G401.6 (cell line): ENCODE results near the gene THAP7.
"Not testable (repeated sequence)": the region's sequence is repeated elsewhere in the genome, so short reads cannot be mapped to it uniquely, and the experiment has no call there.

Experiments
- FAIRE-seq: peaks from 2 replicates; lab custom pipeline; 2012; peaks lifted over from hg19 to GRCh38; lab: Jason Lieb, UNC

Gene THAP7

GRCh38 chr22:20978419-20978818 is 23.5 kb downstream of the THAP7 start:
- FAIRE-seq: no peak

GRCh38 chr22:20977516-20978170 is 24.3 kb downstream of the THAP7 start:
- FAIRE-seq: no peak

GRCh38 chr22:20977019-20977418 is 24.9 kb downstream of the THAP7 start:
- FAIRE-seq: no peak

- FAIRE-seq: no peak
These were observed 25.5 kb downstream of the THAP7 start for GRCh38 chr22:20976291-20976877.

GRCh38 chr22:20975541-20976290 is 26.2 kb downstream of the THAP7 start:
- FAIRE-seq: no peak

- no peak for FAIRE-seq
These were observed 27.5 kb downstream of the THAP7 start for GRCh38 chr22:20974336-20974955.

GRCh38 chr22:20973634-20974286 is 28.2 kb downstream of the THAP7 start:
- no peak for FAIRE-seq

- no peak for FAIRE-seq
These were observed 28.9 kb downstream of the THAP7 start for GRCh38 chr22:20972933-20973577.

GRCh38 chr22:20972014-20972694 is 29.8 kb downstream of the THAP7 start:
- FAIRE-seq: not testable (repeated sequence)

GRCh38 chr22:20970939-20971657 is 30.8 kb downstream of the THAP7 start:
- peak; percentile 98 for FAIRE-seq

GRCh38 chr22:20968281-20968977 is 33.5 kb downstream of the THAP7 start:
- no peak for FAIRE-seq

- no peak for FAIRE-seq
These were observed 34.2 kb downstream of the THAP7 start for GRCh38 chr22:20967697-20968211.

GRCh38 chr22:20966883-20967696 is 34.8 kb downstream of the THAP7 start, which contains the start of gene AIFM3:
Gene AIFM3 (plus strand): TSS chr22:20967255. CDS start chr22:20967945, 690 bp downstream.
- no peak for FAIRE-seq

GRCh38 chr22:20965888-20966855 is 35.7 kb downstream of the THAP7 start:
- no peak for FAIRE-seq

GRCh38 chr22:20965104-20965887 is 36.6 kb downstream of the THAP7 start:
- FAIRE-seq: no peak

GRCh38 chr22:20964799-20965103 is 37.2 kb downstream of the THAP7 start:
- FAIRE-seq: no peak
